Brain pericyte (primary cell): ENCODE measurements around the gene KRT39.

Experiments used
- DNase-seq: peaks from one replicate; pipeline ENCODE4 v3.0.0-alpha.2; 2012; ENCODE audit warnings: low read depth, low spot score

The KRT39 gene

DNA sequence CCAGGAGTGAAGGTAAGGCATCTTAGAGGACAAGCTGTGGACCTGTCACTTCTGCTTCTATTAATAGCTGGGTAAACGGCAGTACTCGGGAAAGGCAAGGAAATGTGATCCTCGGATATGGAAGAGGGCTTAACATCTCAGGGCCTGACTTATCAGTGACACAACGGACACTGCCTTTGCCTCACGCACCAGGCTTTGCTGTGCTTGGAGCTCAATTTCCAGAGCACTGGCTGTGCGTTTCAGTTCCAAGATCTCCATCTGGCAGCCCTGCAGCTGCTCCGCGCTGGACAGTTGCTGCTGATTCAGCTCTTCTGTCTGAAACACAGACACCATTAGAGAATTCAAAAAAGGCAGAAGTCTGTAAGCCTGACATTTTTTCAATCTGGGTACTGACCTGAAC lies 13.8 kb upstream of the KRT39 start:
- DNase-seq, result no peak

DNA sequence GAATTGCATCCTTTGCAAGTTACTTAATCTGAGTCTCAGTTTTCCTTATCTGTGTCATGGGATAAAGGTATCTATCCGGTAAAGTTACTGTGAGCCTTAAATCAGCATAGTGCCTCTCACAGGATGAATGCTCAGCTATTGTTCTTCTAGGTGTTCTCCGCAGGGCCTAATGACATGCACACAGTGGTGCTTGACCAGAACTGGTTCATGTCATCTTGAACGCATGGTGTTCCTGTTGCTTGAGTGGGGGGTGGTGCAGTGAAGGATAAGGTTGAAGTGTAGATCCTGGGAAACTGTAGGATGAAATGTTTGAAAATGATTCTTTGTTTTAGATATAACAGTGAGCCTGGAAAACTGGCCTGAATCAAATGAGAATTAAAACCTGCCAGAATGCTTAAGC lies 13.4 kb upstream of the KRT39 start:
- no peak for DNase-seq

DNA sequence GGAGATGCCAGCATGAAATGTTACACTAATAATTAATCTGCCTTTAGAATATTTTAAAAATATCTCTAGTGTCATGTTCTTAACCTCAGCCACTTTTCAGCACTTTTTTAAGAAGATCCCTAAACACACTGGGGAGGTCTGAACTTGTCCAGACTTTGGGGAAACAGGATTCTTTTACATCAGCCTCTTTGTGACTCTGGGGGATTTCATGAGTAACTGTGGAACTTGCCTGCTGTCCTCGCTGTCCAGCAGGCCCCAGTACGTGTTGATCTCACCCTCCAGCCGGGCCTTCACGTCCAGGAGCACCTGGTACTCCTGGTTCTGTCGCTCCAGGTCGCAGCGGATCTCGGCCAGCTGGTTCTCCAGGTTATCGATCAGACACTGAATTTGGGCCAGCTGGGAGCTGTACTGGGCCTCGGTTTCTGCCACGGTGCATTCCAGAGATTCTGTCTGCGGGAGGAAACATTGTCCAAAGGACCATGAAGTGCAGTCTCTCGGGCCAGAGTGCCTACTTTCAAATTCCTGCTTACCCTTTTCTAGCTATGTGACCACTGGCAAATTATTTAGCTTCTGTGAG lies 11.9 kb upstream of the KRT39 start:
- DNase-seq, result no peak

DNA sequence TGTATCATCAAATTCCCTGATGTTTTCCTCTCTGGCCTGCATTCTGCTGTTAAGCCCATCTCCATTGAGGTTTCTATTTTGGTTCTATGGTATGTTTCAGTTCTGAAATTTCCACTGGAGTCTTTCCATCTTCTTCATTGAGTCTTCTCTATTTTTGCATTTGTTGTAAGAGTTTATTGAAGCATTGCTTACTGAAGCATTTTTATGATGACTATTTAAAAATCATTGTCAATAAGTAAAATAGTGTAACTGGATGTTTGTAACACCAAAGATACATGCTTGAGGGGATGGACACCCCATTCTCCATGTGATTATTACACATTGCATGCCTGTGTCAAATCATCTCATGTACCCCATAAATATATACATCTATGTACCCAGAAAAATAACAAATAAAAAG lies 8.8 kb upstream of the KRT39 start:
- DNase-seq, result no peak

DNA sequence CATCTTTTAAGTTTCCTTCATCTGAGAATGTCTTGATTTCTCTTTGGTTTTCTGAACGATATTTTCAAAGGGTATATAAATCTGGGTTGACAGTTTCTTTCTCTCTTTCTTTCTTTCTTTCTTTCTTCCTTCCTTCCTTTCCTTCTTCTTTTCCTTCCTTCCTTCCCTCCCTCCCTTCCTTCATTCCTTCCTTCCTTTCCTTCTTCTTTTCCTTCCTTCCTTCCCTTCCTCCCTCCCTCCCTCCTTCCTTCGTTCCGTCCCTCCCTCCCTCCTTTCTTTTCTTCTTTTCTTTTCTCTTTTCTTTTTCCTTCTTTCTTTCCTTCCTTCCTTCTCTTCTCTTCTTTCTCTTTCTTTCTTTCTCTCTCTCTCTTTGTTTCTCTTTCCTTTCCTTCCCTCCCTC lies 7.6 kb upstream of the KRT39 start:
- no peak for DNase-seq

DNA sequence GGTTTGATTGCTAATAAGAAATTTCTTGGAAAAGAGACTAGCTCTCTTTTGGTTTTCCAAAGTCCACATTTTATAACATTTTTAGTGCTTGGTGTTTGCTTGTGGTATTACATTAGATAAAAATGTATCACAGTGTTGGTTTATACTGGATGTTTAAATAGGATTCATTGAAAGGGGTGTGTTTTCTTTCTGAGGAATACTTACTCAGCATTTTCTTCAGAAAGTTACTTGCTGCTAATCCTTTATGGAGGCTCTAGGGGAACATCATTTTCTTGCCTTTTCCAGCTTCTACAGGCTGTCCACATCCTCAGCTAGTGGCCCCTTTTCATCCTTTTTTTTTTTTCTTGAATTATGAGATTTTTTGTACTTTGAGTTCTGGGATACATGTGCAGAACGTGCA lies 834 bp upstream of the KRT39 start:
- DNase-seq, result no peak

DNA sequence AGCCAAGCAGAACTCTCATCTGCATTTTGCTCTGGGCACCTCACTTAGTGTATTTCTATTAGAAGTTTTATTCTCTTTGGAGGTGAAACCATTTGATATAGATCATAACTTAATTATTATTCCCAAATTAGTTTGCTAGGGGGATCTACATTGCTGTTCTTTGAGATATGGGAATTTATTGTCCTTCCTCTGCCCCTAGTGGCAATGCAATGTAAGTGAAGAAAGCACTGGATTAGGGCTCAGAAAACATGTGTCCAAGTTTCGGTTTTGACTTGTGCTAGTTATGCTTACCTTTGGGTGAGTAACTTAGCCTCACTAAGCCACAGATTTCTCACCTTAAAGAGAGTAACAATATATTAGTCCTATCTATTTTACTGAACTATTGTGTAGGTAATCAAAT lies 2.9 kb downstream of the KRT39 start:
- no peak for DNase-seq

DNA sequence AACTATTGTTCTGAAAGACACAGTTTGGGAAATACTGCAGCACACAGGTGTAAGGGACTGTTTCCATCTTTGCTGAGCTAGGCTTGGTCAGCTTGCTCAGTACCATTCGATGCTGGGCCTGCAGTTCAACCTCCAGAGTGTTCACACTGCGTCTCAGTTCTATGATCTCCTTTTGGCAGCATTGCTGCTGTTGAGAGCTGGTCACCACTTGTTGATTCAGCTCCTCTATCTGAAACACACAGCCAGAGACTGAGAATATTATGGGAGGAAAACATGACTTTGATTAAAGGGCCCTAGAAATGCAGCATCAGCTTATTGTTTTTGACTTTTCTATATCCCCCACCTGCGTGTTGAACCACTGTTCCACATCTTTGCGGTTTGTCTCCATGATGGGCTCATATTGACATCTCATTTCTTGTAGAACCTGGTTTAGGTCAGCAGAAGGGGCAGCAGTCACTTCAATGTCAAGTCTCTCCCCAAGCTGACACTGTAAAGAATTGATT lies 4.6 kb downstream of the KRT39 start:
- no peak for DNase-seq

DNA sequence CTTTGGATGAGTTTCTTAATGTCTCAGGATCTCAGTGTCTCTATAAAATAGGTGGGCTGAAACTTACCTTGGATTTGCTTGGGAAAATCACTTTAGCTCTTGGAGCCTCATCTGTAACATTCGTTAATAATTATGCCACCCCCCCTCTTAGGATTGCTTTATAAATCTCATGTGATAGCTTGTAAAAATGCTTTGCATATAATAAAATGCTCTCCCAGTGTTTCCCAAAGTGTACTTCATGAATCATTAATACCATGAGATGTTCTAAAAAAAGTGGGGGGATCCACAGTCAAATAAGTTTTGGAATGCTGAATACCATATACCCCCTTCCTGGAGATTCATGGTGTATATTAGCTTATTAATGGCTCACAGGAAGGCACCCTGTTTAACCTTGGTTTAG lies 5.2 kb downstream of the KRT39 start:
- no peak for DNase-seq

DNA sequence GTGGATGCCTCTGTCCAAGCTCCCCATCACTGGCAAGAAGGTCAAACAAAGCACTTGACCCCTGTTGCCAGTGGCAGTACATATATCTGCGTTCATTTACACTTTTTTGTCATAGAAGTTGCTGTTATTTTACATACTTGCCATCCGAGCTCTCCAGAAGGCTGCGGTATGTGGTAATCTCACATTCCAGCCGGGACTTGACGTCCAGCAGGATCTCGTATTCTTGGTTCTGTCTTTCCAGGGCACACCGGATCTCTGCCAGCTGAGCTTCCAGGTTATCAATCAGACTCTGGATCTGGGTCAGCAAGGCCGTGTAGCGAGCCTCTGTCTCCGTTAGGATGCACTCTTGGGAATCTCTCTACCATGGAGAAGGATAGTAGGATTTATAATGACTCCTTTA lies 6.6 kb downstream of the KRT39 start:
- DNase-seq, result no peak

DNA sequence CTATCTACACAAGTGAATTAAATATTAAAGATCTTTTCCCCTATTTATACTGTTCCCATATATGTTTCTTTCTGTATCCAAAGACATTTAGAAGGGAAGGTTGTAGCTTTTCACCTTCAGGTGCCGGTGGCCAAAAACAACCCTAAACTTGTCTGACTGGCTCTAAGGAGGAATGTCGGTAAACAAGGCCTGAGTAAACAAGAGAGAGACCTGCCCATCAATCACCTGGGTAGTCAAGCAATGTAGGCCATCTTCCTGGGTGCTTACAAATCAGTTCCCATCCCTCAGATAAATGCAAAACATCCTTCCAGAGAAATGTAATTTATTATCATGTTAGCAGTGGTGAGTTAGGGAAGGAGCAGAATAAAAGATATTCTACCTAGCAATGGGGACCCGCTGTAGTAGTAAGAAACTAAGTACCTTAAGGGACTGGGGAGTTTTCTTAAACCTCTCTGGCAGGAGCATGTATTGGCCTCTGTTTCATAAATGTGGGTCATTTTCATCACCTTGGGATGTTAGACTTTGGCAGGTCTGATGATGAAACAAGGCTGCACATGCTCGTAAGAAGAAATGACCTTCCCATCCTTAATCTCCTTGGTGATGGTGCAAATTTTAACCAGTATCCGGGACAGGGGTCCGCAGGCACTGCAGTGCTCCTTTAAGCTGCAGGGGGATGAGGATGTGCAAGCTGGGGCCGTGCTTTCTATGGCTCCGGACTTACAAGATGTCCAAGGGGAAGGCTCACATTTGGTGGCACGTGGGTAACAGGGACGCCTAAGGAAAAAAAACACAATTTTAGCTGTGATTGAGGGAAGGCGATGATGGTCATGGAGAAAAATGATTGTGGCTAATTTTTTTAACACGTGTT lies 8.4 kb downstream of the KRT39 start:
- DNase-seq, result no peak

DNA sequence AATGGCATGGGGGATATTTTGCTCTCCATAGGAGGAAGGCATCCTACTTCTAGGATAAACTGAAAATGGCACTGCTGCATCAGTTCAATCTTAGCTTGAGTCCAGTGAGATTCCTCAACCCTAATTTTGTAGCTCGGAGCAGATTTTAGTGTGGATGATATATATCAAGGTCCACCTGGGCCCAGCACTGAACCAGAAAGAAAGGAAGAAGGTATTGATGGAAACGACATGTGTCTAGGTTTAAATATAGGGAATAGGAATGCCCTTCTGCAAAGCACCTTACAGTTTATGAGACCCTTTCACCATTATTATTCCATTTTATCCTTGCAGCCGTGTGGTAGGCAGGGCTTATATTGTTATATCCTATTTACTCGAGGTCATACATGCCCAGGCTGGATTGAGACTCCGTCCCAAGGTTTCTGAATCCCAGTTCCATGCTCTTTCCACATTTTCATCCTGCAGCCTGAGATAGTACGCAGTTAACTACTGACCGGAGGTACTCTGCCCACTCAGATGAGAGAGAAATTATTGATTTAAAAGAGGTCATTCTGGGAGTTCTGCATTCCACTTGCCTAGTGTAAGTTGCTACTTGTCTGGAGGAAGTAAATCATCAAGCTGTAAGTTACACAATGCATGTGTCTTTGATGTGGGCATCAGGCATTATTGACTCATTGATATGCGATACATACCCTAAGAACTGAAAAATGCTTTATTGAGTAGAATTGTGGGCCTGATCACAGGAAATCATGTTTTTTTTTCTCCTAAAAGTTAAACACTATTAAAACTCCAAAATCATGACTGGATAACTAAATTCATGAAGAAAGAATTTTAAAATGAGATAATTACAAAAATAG lies 10.1 kb downstream of the KRT39 start:
- DNase-seq, result peak; percentile 13

DNA sequence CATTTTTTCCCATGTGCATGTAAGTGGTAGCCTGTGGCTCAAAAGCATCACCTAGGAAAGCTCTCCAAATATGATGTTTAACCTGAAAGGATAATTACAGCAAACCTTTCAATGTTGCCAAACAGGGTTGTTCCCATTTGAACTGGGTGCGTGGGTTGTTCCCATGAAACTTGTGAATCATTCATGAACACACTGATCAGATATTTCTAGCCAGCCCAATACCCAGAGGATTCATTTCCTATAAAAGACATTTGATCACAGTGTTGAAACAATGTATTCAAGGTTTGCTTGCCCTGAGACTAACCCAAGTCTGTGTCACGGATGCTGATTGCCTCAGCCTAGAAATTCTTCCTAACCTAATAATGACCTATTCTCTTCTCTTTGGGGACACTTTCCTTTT lies 12.9 kb downstream of the KRT39 start:
- DNase-seq, result no peak

DNA sequence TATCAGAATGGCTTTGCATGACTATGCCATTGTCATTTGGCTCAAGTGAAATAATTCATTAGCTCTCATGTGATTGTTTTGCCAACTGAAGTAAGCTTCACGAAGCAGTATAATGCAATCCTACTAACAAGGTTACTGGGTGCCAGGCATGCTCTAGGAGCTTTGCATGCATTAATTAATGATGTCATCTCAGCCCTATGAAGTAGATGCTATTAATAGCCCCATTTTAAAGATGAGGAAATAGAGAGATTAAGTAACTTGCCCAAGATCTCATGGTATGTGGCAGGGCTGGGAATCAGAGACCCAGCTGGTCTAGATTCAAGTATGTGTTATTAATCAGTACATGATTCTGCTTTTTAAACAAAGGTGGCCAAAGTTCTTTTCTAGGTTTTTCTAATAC lies 14.1 kb downstream of the KRT39 start:
- DNase-seq, result no peak

DNA sequence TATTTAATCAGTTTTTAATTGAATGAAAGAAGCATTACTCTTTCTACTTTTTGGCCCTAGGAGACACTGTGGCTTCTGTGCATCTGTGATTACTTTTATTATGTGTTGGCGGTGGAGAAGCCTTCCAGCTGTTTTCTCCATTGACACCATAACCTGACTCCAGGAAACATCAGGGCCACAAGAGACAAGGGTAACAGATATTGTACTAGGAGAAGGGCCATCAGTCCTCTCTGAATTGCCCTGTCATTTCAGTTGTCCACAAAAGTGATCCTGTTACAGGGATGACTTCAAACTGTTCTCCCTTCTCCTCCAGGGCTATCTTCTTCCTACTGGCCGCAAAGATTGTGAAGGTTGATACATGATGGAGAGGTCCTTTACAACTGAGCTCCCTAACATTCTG lies 14.6 kb downstream of the KRT39 start:
- DNase-seq, result no peak

DNA sequence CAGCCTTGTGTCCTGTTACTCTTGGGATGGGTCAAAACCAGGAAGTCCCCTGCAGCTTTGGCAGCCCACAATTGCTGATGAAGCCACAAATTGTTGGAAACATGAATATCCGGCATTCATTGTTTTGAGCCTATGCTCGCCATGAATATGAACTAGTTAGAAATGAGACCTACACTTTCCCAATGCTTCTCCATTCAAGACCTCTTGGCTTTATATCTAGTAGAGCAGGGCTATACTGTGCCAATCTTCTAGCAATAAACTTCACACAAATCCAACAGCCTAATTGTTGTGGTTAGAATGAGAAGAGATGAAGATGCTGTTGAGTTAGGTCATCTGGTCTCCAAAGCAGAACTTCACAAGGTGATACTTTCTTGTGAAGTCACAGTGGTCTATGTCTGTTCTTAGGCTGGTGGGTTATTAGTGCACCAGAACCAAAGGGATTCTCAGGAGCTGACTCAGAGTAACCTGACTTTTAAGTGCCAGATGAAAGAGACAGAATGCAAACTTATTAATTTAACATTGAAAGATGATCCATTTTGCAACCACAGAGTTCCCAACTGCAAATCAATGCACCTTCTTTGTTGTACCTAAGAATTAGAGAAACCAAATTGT lies 15.6 kb downstream of the KRT39 start:
- no peak for DNase-seq

DNA sequence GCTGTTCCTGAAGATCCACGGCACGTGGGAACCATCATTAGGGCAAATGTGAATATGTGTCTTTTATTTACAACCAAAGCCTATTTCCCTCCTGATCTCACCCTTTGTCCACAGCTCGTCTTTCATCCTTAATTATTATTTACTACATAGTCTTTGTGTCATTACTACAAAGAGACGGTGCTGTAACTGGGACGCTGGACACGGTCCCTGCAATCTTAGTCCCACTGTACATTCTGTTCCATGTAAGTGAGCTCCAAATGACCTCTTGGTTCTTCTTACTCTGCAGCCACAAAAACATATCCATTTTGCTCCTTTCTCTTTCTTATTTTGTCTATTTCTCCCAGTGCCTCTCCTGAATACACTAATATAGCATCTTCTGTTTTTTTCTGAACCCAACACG lies 16.6 kb downstream of the KRT39 start:
- DNase-seq, result no peak

DNA sequence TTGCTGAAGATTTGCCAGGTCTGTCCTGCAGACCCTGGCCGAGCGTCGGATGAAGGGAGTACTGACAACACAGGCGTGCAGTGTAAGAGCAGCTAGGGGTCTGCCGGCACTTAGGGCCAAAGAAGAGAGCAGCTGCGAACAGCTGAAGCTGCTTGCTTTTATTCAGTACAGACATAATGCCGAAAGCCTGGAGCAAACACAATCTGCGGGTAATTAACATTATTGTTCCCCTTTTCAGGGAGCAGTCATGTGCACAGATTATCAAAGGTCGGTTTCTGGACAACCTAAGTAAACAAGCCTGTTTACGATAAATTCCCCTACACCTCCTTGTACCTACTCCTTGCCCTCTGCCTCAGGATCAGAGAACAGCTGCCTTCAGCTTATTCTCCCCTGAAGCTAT lies 17.3 kb downstream of the KRT39 start:
- no peak for DNase-seq

DNA sequence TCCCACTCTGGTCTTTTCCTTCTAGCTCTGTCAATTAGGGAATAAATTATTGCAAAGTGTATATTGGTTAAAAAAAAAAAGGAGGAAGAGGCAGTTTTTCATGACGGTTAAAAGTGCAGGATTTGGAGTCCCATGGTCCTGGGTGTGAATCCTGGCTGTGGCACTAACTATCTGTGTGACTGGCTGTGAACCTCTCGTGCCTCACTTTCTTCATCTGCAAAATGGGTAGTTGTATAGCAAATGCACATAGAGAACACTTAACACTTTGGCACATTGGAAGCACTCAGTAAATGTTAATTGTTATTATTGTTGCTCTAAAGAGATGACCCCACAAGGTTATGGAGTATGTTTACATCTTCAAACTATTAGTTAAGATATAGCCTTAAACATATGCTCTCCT lies 18.8 kb downstream of the KRT39 start:
- no peak for DNase-seq

DNA sequence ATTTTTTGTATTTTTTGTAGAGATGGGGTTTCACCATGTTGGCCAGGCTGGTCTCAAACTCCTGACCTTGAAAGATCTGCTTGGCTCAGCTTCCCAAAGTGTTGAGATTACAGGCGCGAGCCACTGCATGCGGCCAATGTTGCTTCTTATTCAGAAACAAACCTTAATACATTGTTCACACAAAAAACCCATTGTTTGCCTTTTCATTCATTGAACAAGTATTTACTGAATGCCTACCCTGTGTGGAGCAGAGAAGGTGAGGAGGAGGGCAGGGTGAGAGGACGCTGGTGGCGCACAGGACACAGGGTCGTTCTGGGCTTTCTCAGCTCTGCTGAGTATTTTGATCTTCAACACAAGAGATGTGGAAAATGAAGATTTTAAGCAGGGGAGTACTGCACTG lies 21.3 kb downstream of the KRT39 start:
- no peak for DNase-seq

DNA sequence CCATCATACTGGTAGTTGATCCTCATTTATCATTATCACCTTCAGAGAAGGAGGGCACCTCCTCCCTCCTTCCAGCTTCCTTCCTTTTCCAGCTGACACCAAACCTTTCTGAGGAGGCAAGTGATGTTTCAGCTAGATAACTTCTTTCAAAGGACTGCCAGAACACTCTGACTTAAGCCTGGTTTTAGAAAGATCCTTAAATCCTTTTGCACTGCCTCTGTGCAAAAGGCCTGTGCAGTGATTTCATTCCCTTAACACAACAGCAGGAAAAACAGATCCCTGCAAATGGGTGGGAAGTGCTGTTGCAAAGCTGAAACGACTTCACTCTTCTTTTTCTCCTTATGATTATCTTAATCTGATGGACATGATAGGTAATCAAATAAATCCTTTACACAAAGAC lies 22.2 kb downstream of the KRT39 start:
- DNase-seq, result no peak

DNA sequence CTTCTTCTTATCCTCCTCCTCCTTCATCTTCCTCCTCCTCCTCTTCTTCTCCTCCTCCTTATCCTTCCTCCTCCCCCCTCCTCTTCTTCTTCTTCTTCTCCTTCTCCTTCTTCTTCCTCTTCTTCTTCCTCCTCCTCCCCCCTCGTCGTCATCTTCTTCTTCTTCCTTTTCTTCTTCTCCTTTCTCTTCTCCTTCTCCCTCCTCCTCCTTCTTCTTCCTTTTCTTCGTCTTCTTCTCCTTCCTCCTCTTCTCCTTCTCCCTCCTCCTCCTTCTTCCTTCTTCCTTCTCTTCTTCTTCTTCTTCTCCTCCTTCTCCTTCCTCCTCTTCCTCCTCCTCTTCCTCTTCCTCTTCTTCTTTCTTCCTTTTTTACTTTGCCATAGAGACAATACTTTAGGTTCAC lies 24.2 kb downstream of the KRT39 start:
- DNase-seq, result no peak
